A549 (cell line): ENCODE results near the gene AFAP1. TPM values are rescaled to one million over a fixed set of nuclear protein-coding genes. Genes with fewer than 3 reads are reported as not detected.

Source experiments
- ATAC-seq, 2 experiments: fragments of 200-7000 bp in 1 of 2; fragments of >200 bp in 1 of 2; cut with Nextera tagmentation in 1 of 2; cut with Tn5 transposase in 1 of 2; 3 replicates each; pipeline versions ENCODE4 v1.8.0 to v1.9.1; 2018 to 2020; ENCODE audit warnings: mild to moderate bottlenecking in 1 of 2, moderate library complexity in 1 of 2
- CTCF ChIA-PET: fragments of 300-600 bp; sonication (Branson Sonifier 250); formaldehyde crosslinking; extraction: SDS; loops from one replicate; lab custom pipeline; 2021; ENCODE audit warnings: antibody characterized with exemption, inconsistent platforms; lab: Yijun Ruan, JAX
- POLR2A ChIA-PET: fragments of 350-600 bp; formaldehyde crosslinking; extraction: SDS; loops from one replicate; lab custom pipeline; 2021; ENCODE audit warnings: antibody characterized with exemption, inconsistent platforms; lab: Yijun Ruan, JAX
- DNase-seq, 2 experiments: peaks; one replicate each; pipeline versions ENCODE4 v3.0.0 to v3.0.0-alpha.2; 2011 to 2016; ENCODE audit warnings: low read depth in 1 of 2, low spot score in 1 of 2
- FAIRE-seq: peaks from 2 replicates; lab custom pipeline; 2011; peaks lifted over from hg19 to GRCh38; lab: Jason Lieb, UNC
- H3K27ac ChIP-seq, 2 experiments: fragments of >200 bp; sonication (Bioruptor Twin); formaldehyde crosslinking; 3 replicates each; pipeline ENCODE4 v1.5.1; 2016 to 2017
- H3K4me1 ChIP-seq: fragments of >200 bp; sonication (Bioruptor Twin); formaldehyde crosslinking; 3 replicates; pipeline ENCODE4 v1.6.1; 2016
- H3K4me2 ChIP-seq: fragments of >200 bp; sonication (Bioruptor Twin); formaldehyde crosslinking; 3 replicates; pipeline ENCODE4 v1.6.1; 2016
- H3K4me3 ChIP-seq: fragments of >200 bp; sonication (Bioruptor Twin); formaldehyde crosslinking; 3 replicates; pipeline ENCODE4 v1.5.1; 2016
- H3K9me3 ChIP-seq: fragments of >200 bp; sonication (Bioruptor Twin); formaldehyde crosslinking; 3 replicates; pipeline ENCODE4 v1.6.1; 2016
- CBX8 ChIP-seq: fragments of 200-600 bp; sonication (generic); IDR thresholded peaks from 2 replicates; pipeline ENCODE4 v1.6.1; 2016
- CHD4 ChIP-seq: fragments of 200-600 bp; sonication (generic); IDR thresholded peaks from 2 replicates; pipeline ENCODE4 v1.6.1; 2016; ENCODE audit warnings: antibody characterized with exemption, mild to moderate bottlenecking, borderline replicate concordance
- EP300 ChIP-seq, 2 experiments: fragments of >200 bp; sonication (Bioruptor Twin); formaldehyde crosslinking; IDR thresholded peaks; 2 replicates in 1 of 2; 3 replicates in 1 of 2; pipeline ENCODE4 v1.6.1; 2016 to 2017
- FOSB ChIP-seq: fragments of 250-450 bp; sonication (Bioruptor Pico); IDR thresholded peaks from 2 replicates; pipeline ENCODE4 v1.5.0; 2020; ENCODE audit warnings: mild to moderate bottlenecking, moderate library complexity
- FOXS1 ChIP-seq: fragments of 250-450 bp; sonication (Bioruptor Pico); IDR thresholded peaks from 2 replicates; pipeline ENCODE4 v1.5.0; 2020; ENCODE audit warnings: mild to moderate bottlenecking, moderate library complexity
- GATA3 ChIP-seq: IDR thresholded peaks from 2 replicates; pipeline ENCODE4 v1.6.1; 2012; ENCODE audit warnings: borderline replicate concordance
- JUN ChIP-seq, 2 experiments: fragments of >200 bp; sonication (Bioruptor Twin); formaldehyde crosslinking; IDR thresholded peaks; 2 replicates in 1 of 2; 3 replicates in 1 of 2; pipeline ENCODE4 v1.6.1; 2016 to 2017
- MAFK ChIP-seq: fragments of 450-650 bp; IDR thresholded peaks from 2 replicates; pipeline ENCODE4 v1.6.1; 2014; ENCODE audit not compliant: partially characterized antibody
- MAZ ChIP-seq: fragments of 150-350 bp; IDR thresholded peaks from 2 replicates; pipeline ENCODE4 v1.6.1; 2014; ENCODE audit warnings: antibody characterized with exemption, low read depth, low read length, borderline replicate concordance
- MYC ChIP-seq: IDR thresholded peaks from 2 replicates; pipeline ENCODE4 v1.6.1; 2012; ENCODE audit warnings: mild to moderate bottlenecking, inconsistent platforms, low read length, improper control_type of control experiment, borderline replicate concordance
- PHF8 ChIP-seq: fragments of 200-600 bp; sonication (generic); IDR thresholded peaks from 2 replicates; pipeline ENCODE4 v1.6.1; 2016; ENCODE audit warnings: low read depth, mild to moderate bottlenecking, antibody characterized with exemption, moderate library complexity, borderline replicate concordance
- POLR2A ChIP-seq: IDR thresholded peaks from 2 replicates; pipeline ENCODE4 v1.6.1; 2012; ENCODE audit warnings: mild to moderate bottlenecking, low read length
- POLR2AphosphoS2 ChIP-seq: conservative IDR thresholded peaks from 2 replicates; pipeline ENCODE4 v1.6.1; 2012; ENCODE audit warnings: low read length, improper control_type of control experiment, inconsistent platforms
- RARB ChIP-seq: fragments of 250-450 bp; sonication (Bioruptor Pico); IDR thresholded peaks from 2 replicates; pipeline ENCODE4 v1.8.0; 2021; ENCODE audit warnings: mild to moderate bottlenecking, moderate library complexity
- RNF2 ChIP-seq: fragments of 200-600 bp; sonication (generic); IDR thresholded peaks from 2 replicates; pipeline ENCODE4 v1.6.1; 2016; ENCODE audit warnings: low read depth, mild to moderate bottlenecking, antibody characterized with exemption, moderate library complexity, borderline replicate concordance
- SMC3 ChIP-seq: fragments of >200 bp; sonication (Bioruptor Twin); formaldehyde crosslinking; IDR thresholded peaks from 3 replicates; pipeline ENCODE4 v1.6.1; 2018; ENCODE audit warnings: inconsistent platforms
- TP53 ChIP-seq: fragments of 250-450 bp; sonication (Bioruptor Pico); IDR thresholded peaks from 2 replicates; pipeline ENCODE4 v1.5.0; 2021; ENCODE audit warnings: mild to moderate bottlenecking, moderate library complexity
- ZSCAN20 ChIP-seq: fragments of 250-450 bp; sonication (Bioruptor Pico); IDR thresholded peaks from 2 replicates; pipeline ENCODE4 v1.8.0; 2022; ENCODE audit warnings: mild to moderate bottlenecking, moderate library complexity
- WGBS: methylation state at CpG from one replicate; pipeline ENCODE4 v1.1.6; 2017; ENCODE audit errors: missing lambda C conversion rate; 5-methylcytosine and 5-hydroxymethylcytosine counted together
- polyA plus RNA-seq, 4 experiments: library from polyadenylated mRNA; depleted of rRNA in 3 of 4; stranded (reverse); fragments of >200 nt; fragmentation: RNase III in 1 of 4; extraction: RNeasy Plus Mini Kit Qiagen cat#74134 plus additional on column Dnase treatment in 1 of 4; gene quantifications; 2 replicates in 3 of 4; 3 replicates in 1 of 4; pipeline ENCODE4 v1.2.3, GENCODE V29; 2011 to 2017
- TF ChIP-seq, protein P1 (sequence below): fragments of >200 bp; sonication (Bioruptor Twin); formaldehyde crosslinking; IDR thresholded peaks from 3 replicates; pipeline ENCODE4 v1.5.1; 2016
- TF ChIP-seq, protein P2 (sequence below): fragments of 200-600 bp; sonication (generic); IDR thresholded peaks from 2 replicates; pipeline ENCODE4 v1.6.1; 2016; ENCODE audit warnings: antibody characterized with exemption, mild to moderate bottlenecking, moderate library complexity
- TF ChIP-seq, protein P3 (sequence below): fragments of 250-450 bp; sonication (Bioruptor Pico); IDR thresholded peaks from 2 replicates; pipeline ENCODE4 v1.5.0; 2021; ENCODE audit warnings: mild to moderate bottlenecking, moderate library complexity, borderline replicate concordance
- TF ChIP-seq, protein P4 (sequence below): IDR thresholded peaks from 2 replicates; pipeline ENCODE4 v1.6.1; 2012

Gene AFAP1
- polyA plus RNA-seq, 2 of the 4 experiments (the other 2 are of a cell fraction): 25.4 to 29.6 TPM

DNA sequence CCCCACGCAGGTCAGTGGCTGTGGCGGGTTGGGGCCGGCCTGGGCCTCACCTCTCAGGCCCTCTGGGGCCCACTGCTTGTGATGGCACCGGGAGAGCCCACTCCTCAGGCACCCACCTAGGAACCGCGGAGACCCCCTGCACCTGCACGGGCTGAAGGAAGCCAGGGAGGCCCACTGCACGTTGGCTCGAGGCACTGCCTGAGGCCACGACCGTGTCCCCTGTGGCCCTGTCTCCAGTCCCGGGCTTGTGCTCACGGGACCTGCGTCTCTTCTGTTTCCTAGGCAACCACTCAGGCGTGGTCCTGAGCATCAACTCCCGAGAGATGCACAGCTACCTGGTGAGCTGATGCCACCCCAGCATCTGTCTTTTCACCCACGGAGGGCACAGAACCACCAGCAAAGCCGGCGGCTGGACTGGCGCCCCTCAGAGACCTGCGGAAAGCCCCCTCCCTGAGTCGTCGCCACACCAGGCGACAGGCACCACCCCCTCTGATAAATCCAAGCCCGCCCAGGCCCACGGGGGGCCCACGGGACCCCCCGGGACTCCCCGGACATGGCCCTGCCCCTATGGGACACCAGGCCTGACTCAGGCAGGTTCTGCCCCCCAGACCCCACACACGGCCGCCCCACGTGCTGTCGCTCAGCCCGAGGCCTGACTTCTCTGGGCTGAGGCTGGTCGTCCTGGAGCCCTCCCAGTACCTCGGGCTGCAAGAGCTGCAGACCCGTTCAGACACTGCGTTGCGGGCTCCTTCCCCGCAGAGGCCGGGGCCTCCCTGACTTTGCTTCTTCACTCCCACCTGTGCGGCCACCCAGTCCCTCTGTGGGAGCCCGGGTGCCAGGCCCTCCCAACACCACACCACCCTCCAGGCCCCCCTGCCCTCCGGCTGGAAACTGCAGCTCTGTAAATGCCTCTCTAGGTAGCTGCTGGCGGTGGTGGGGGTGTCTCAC, 199.5 kb downstream of the AFAP1 start:
- Histone ChIP-seq H3K4me1 (no peaks in the 10 kb centered on the region), H3K4me3 (no peak overlapping the region), H3K27ac (no peak overlapping the region), H3K4me2 (no peak overlapping the region), H3K9me3 (no peaks in the 10 kb centered on the region)
- ChIA-PET CTCF (no interaction called here), POLR2A (no interaction called here)
- DNase-seq (no peak), ATAC-seq (no peak), FAIRE-seq (no peak)
- WGBS: 81% methylated on average over 13 of the region's 45 CpGs
- TF ChIP-seq GATA3 (no peak), FOXS1 (CRISPR knock-in tag) (no peak), CBX8 (no peak), POLR2A (no peak), SMC3 (no peak), PHF8 (no peak), MAZ (no peak), POLR2AphosphoS2 (no peak), CHD4 (no peak), EP300 (IDR thresholded peaks at IDR 0.05) (no peak), JUN (IDR thresholded peaks at IDR 0.05) (no peak), TP53 (CRISPR knock-in tag) (no peak), ZSCAN20 (CRISPR knock-in tag) (no peak)
- TF ChIP-seq, protein P1, sequence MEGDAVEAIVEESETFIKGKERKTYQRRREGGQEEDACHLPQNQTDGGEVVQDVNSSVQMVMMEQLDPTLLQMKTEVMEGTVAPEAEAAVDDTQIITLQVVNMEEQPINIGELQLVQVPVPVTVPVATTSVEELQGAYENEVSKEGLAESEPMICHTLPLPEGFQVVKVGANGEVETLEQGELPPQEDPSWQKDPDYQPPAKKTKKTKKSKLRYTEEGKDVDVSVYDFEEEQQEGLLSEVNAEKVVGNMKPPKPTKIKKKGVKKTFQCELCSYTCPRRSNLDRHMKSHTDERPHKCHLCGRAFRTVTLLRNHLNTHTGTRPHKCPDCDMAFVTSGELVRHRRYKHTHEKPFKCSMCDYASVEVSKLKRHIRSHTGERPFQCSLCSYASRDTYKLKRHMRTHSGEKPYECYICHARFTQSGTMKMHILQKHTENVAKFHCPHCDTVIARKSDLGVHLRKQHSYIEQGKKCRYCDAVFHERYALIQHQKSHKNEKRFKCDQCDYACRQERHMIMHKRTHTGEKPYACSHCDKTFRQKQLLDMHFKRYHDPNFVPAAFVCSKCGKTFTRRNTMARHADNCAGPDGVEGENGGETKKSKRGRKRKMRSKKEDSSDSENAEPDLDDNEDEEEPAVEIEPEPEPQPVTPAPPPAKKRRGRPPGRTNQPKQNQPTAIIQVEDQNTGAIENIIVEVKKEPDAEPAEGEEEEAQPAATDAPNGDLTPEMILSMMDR: no peak
- TF ChIP-seq, protein P2, sequence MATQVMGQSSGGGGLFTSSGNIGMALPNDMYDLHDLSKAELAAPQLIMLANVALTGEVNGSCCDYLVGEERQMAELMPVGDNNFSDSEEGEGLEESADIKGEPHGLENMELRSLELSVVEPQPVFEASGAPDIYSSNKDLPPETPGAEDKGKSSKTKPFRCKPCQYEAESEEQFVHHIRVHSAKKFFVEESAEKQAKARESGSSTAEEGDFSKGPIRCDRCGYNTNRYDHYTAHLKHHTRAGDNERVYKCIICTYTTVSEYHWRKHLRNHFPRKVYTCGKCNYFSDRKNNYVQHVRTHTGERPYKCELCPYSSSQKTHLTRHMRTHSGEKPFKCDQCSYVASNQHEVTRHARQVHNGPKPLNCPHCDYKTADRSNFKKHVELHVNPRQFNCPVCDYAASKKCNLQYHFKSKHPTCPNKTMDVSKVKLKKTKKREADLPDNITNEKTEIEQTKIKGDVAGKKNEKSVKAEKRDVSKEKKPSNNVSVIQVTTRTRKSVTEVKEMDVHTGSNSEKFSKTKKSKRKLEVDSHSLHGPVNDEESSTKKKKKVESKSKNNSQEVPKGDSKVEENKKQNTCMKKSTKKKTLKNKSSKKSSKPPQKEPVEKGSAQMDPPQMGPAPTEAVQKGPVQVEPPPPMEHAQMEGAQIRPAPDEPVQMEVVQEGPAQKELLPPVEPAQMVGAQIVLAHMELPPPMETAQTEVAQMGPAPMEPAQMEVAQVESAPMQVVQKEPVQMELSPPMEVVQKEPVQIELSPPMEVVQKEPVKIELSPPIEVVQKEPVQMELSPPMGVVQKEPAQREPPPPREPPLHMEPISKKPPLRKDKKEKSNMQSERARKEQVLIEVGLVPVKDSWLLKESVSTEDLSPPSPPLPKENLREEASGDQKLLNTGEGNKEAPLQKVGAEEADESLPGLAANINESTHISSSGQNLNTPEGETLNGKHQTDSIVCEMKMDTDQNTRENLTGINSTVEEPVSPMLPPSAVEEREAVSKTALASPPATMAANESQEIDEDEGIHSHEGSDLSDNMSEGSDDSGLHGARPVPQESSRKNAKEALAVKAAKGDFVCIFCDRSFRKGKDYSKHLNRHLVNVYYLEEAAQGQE: no peak

DNA sequence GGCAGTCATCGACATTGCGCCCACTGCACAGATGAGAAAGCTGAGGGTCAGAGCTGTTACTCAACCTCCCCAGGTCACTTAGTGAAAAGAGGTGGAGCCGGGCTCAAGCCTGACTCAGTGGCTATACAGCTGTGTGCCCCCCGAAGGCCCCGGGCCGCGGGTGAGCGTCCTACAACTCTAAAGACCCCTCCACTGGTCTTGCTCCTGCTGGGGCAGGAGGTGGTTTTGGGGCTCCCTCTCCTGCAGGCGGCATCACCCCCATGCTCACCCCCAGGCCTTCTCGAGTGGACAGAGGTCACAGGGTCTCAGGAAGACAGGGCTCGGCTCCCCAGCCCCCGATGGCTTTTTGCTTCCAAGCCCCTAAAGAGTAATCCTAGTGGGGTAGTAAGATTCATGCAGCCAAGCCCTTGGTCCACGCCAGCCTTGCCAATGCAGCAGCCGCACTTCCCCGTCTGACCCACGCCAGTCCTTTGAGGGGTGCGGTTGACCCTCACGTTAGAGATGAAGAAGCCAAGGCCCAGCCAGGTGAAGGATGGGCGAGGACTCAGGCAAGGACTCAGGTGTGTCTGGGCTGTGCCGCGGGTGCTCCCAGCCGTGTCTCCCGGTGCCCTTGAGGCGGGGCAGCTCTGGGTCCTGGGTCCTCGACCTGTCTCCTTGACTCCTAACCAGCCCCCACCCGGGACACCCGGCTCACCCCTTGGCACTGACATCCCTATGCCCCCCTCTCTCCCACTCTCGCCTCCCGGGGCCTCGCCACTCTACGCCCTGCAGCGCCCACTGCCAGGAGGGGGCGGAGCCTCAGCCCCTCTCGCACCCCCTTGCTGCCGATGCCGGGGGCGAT, 200.4 kb downstream of the AFAP1 start:
- no peak overlapping the region for H3K4me2 ChIP-seq
- ChIA-PET POLR2A (no interaction called here), CTCF (no interaction called here)
- FAIRE-seq (no peak), DNase-seq (no peak), ATAC-seq (no peak)
- TF ChIP-seq RNF2 (no peak), FOXS1 (CRISPR knock-in tag) (no peak), MAFK (no peak), RARB (CRISPR knock-in tag) (no peak), SMC3 (no peak), ZSCAN20 (CRISPR knock-in tag) (no peak), CHD4 (no peak), TP53 (CRISPR knock-in tag) (no peak), MYC (no peak), POLR2A (no peak), FOSB (no peak)
- TF ChIP-seq, protein P3, sequence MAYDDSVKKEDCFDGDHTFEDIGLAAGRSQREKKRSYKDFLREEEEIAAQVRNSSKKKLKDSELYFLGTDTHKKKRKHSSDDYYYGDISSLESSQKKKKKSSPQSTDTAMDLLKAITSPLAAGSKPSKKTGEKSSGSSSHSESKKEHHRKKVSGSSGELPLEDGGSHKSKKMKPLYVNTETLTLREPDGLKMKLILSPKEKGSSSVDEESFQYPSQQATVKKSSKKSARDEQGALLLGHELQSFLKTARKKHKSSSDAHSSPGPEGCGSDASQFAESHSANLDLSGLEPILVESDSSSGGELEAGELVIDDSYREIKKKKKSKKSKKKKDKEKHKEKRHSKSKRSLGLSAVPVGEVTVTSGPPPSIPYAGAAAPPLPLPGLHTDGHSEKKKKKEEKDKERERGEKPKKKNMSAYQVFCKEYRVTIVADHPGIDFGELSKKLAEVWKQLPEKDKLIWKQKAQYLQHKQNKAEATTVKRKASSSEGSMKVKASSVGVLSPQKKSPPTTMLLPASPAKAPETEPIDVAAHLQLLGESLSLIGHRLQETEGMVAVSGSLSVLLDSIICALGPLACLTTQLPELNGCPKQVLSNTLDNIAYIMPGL (CRISPR knock-in tag): no peak
- TF ChIP-seq, protein P4, sequence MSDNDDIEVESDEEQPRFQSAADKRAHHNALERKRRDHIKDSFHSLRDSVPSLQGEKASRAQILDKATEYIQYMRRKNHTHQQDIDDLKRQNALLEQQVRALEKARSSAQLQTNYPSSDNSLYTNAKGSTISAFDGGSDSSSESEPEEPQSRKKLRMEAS: no peak
- TF ChIP-seq, protein P1: no peak
- H3K27ac ChIP-seq: no peak overlapping the region
- no peaks in the 10 kb centered on the region for H3K9me3 ChIP-seq
- H3K4me3 ChIP-seq: no peak overlapping the region
- WGBS: 95% methylated on average over 25 of the region's 37 CpGs
- H3K4me1 ChIP-seq: no peaks in the 10 kb centered on the region
